IMR-90 (cell line): ENCODE measurements around the gene SPATA13.

ENCODE experiments used
- BHLHE40 ChIP-seq: fragments of 150-350 bp; IDR thresholded peaks from 2 replicates; pipeline ENCODE4 v1.6.1; 2016; ENCODE audit warnings: mild to moderate bottlenecking, low read depth, low read length
- CEBPB ChIP-seq: IDR thresholded peaks from 2 replicates; pipeline ENCODE4 v1.6.1; 2012; ENCODE audit warnings: low read depth, low read length, improper control_type of control experiment
- CTCF ChIP-seq: conservative IDR thresholded peaks from 2 replicates; pipeline ENCODE4 v1.5.1; 2012; ENCODE audit warnings: mild to moderate bottlenecking, low read depth, low read length, improper control_type of control experiment
- MAFK ChIP-seq: IDR thresholded peaks from 2 replicates; pipeline ENCODE4 v1.6.1; 2012; ENCODE audit warnings: low read depth, low read length, improper control_type of control experiment
- MAZ ChIP-seq: IDR thresholded peaks from 2 replicates; pipeline ENCODE4 v1.6.1; 2012; ENCODE audit warnings: low read depth, mild to moderate bottlenecking, low read length, improper control_type of control experiment, moderate library complexity, borderline replicate concordance
- MXI1 ChIP-seq: IDR thresholded peaks from 2 replicates; pipeline ENCODE4 v1.6.1; 2012; ENCODE audit warnings: low read depth, mild to moderate bottlenecking, low read length, moderate library complexity, borderline replicate concordance
- POLR2A ChIP-seq: IDR thresholded peaks from 2 replicates; pipeline ENCODE4 v1.6.1; 2012; ENCODE audit warnings: mild to moderate bottlenecking, low read depth, low read length
- RAD21 ChIP-seq: IDR thresholded peaks from 2 replicates; pipeline ENCODE4 v1.6.1; 2012; ENCODE audit warnings: low read length, improper control_type of control experiment
- RFX5 ChIP-seq: IDR thresholded peaks from 2 replicates; pipeline ENCODE4 v1.8.0; 2012; ENCODE audit warnings: low read depth, mild to moderate bottlenecking, low read length, moderate library complexity
- SMC3 ChIP-seq: fragments of 150-350 bp; IDR thresholded peaks from 2 replicates; pipeline ENCODE4 v1.6.1; 2016; ENCODE audit warnings: low read depth, mild to moderate bottlenecking, antibody characterized with exemption, low read length, moderate library complexity
- USF2 ChIP-seq: fragments of 150-350 bp; IDR thresholded peaks from 2 replicates; pipeline ENCODE4 v1.6.1; 2017; ENCODE audit warnings: mild to moderate bottlenecking, antibody characterized with exemption, low read length, low read depth

- TF ChIP-seq RFX5 (no peak), CTCF (no peak), MAZ (no peak), POLR2A (no peak), USF2 (no peak), CEBPB (no peak), MXI1 (no peak), RAD21 (no peak), MAFK (no peak), BHLHE40 (no peak), SMC3 (no peak)
These were observed 80.8 kb downstream of the SPATA13 start for GRCh38 chr13:24241336-24241735.
